Parathyroid adenoma (tissue), 2 donors: ENCODE data around the gene OR13J1.

Experiments
- H2AFZ ChIP-seq: fragments of 300-600 bp; sonication (generic); one replicate; pipeline ENCODE4 v1.7.0; 2017; ENCODE audit warnings: antibody characterized with exemption, mild to moderate bottlenecking
- H3K27ac ChIP-seq: fragments of 300-600 bp; sonication (generic); one replicate; pipeline ENCODE4 v1.7.0; 2017
- H3K27me3 ChIP-seq: fragments of 300-600 bp; sonication (generic); one replicate; pipeline ENCODE4 v1.7.0; 2017; ENCODE audit warnings: low read length; ENCODE audit not compliant: control insufficient read depth, insufficient read depth
- H3K36me3 ChIP-seq: fragments of 300-600 bp; sonication (generic); one replicate; pipeline ENCODE4 v1.7.0; 2017; ENCODE audit warnings: low read length; ENCODE audit not compliant: control insufficient read depth, insufficient read depth
- H3K4me1 ChIP-seq: fragments of 300-600 bp; sonication (generic); one replicate; pipeline ENCODE4 v1.7.0; 2017; ENCODE audit warnings: control low read depth
- H3K4me2 ChIP-seq: fragments of 300-600 bp; sonication (generic); one replicate; pipeline ENCODE4 v1.7.0; 2017; ENCODE audit warnings: low read length
- H3K4me3 ChIP-seq: fragments of 300-600 bp; sonication (generic); one replicate; pipeline ENCODE4 v1.7.0; 2017; ENCODE audit warnings: low read depth, low read length
- H3K79me2 ChIP-seq: fragments of 300-600 bp; sonication (generic); one replicate; pipeline ENCODE4 v1.7.0; 2017; ENCODE audit warnings: control low read depth
- H3K9ac ChIP-seq: fragments of 300-600 bp; sonication (generic); one replicate; pipeline ENCODE4 v1.7.0; 2017; ENCODE audit warnings: mild to moderate bottlenecking
- H3K9me3 ChIP-seq: fragments of 300-600 bp; sonication (generic); one replicate; pipeline ENCODE4 v1.7.0; 2017; ENCODE audit warnings: low read length; ENCODE audit not compliant: control insufficient read depth
- TF ChIP-seq, protein P1 (sequence below): fragments of 300-600 bp; sonication (generic); IDR thresholded peaks from one replicate; pipeline ENCODE4 v1.7.0; 2017; ENCODE audit warnings: antibody characterized with exemption, mild to moderate bottlenecking
- donor health status: primary hyperparathyroidism.

Gene OR13J1

DNA sequence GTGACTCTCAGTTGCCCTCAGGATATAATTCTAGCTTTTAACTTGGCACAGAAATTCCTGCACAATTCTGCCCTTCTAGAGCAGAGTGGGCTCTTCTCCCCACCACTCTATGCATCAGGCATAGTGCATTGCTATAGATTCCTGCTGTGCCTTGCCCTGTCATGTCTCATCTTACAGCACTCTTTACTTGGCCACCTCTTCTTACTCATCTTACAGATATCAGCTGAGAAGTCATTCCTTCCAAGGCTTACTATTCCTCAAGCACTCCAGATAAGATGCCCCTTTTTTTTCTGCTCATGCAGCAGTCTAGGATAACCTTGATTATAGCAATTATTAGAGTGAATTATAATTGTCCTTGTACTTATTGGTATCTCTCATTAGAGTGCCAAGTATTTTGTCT is 47.3 kb downstream of the OR13J1 start:
- no peaks in the 10 kb centered on the region for H3K36me3 ChIP-seq
- H3K27me3 ChIP-seq = no peaks in the 10 kb centered on the region
- no peaks in the 10 kb centered on the region for H3K4me1 ChIP-seq
- H2AFZ ChIP-seq = no peak overlapping the region
- no peak overlapping the region for H3K27ac ChIP-seq
- TF ChIP-seq, protein P1, sequence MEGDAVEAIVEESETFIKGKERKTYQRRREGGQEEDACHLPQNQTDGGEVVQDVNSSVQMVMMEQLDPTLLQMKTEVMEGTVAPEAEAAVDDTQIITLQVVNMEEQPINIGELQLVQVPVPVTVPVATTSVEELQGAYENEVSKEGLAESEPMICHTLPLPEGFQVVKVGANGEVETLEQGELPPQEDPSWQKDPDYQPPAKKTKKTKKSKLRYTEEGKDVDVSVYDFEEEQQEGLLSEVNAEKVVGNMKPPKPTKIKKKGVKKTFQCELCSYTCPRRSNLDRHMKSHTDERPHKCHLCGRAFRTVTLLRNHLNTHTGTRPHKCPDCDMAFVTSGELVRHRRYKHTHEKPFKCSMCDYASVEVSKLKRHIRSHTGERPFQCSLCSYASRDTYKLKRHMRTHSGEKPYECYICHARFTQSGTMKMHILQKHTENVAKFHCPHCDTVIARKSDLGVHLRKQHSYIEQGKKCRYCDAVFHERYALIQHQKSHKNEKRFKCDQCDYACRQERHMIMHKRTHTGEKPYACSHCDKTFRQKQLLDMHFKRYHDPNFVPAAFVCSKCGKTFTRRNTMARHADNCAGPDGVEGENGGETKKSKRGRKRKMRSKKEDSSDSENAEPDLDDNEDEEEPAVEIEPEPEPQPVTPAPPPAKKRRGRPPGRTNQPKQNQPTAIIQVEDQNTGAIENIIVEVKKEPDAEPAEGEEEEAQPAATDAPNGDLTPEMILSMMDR = no peak
- H3K4me2 ChIP-seq = no peak overlapping the region
- no peaks in the 10 kb centered on the region for H3K79me2 ChIP-seq
- no peak overlapping the region for H3K4me3 ChIP-seq
- no peak overlapping the region for H3K9ac ChIP-seq
- no peaks in the 10 kb centered on the region for H3K9me3 ChIP-seq

DNA sequence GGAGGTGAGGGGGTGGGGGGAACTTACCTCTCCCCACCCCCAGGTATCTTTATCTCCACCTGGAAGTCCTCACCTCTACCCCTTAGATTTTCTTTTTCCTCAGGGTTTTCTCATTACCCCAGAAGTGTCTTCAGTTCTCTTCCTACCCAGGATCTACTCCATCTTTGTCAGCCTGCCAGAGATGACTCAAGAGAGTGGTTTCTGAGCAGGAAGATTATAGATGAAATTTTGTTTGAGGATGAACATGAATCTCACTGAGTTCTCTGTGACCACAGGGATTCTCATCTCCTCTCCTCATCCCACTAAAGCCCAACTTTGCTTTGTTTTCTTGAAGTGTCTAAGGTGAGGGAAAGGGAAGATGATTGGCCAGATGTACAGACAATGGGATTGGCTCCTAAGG is 50.1 kb downstream of the OR13J1 start:
- Histone ChIP-seq H3K9me3 (no peaks in the 10 kb centered on the region), H3K27ac (no peak overlapping the region), H3K9ac (no peak overlapping the region), H3K4me1 (no peaks in the 10 kb centered on the region), H3K79me2 (no peaks in the 10 kb centered on the region), H3K4me3 (no peak overlapping the region), H3K4me2 (no peak overlapping the region), H3K27me3 (no peaks in the 10 kb centered on the region), H3K36me3 (no peaks in the 10 kb centered on the region), H2AFZ (no peak overlapping the region)
- TF ChIP-seq, protein P1 = no peak
